Liver (tissue), 9 donors: Measurements from ENCODE around the gene TEX2. TPM values are rescaled to one million over a fixed set of nuclear protein-coding genes. Genes with fewer than 3 reads are reported as not detected.

ENCODE experiments used
- DNase-seq: peaks from one replicate; pipeline ENCODE4 v3.0.0-alpha.2; 2017; ENCODE audit warnings: low spot score
- H3K27ac ChIP-seq, 2 donors: one replicate each; pipeline ENCODE4 v1.7.0; 2013; ENCODE audit warnings: inconsistent platforms in 2 of 2, low read length in 2 of 2, control low read depth in 1 of 2, low read depth in 1 of 2, mild to moderate bottlenecking in 1 of 2
- H3K27me3 ChIP-seq, 4 donors: one replicate each; pipeline versions ENCODE4 v1.6.1 to v1.7.0; 2013; ENCODE audit warnings: low read length in 3 of 4, inconsistent platforms in 1 of 4, mild to moderate bottlenecking in 1 of 4, moderate library complexity in 1 of 4; ENCODE audit not compliant: control insufficient read depth in 4 of 4, insufficient read depth in 4 of 4
- H3K36me3 ChIP-seq, 4 donors: one replicate each; pipeline versions ENCODE4 v1.6.1 to v1.7.0; 2013; ENCODE audit warnings: low read length in 3 of 4, mild to moderate bottlenecking in 3 of 4, low read depth in 1 of 4, moderate library complexity in 1 of 4; ENCODE audit not compliant: control insufficient read depth in 4 of 4, insufficient read depth in 3 of 4
- H3K4me1 ChIP-seq, 4 donors: one replicate each; pipeline versions ENCODE4 v1.6.1 to v1.7.0; 2013; ENCODE audit warnings: low read length in 3 of 4, mild to moderate bottlenecking in 3 of 4, moderate library complexity in 1 of 4; ENCODE audit not compliant: control insufficient read depth in 4 of 4, insufficient read depth in 4 of 4
- H3K4me3 ChIP-seq, 3 donors: one replicate each; pipeline versions ENCODE4 v1.6.1 to v1.7.0; 2013; ENCODE audit warnings: low read length in 3 of 3, control low read depth in 1 of 3, low read depth in 1 of 3, mild to moderate bottlenecking in 1 of 3
- H3K9ac ChIP-seq, 2 donors: one replicate each; pipeline ENCODE4 v1.7.0; 2013; ENCODE audit warnings: low read length in 2 of 2, mild to moderate bottlenecking in 2 of 2, moderate library complexity in 2 of 2, control low read depth in 1 of 2, low read depth in 1 of 2
- H3K9me3 ChIP-seq, 4 donors: one replicate each; pipeline versions ENCODE4 v1.6.1 to v1.7.0; 2013; ENCODE audit warnings: low read length in 3 of 4; ENCODE audit not compliant: control insufficient read depth in 4 of 4
- EGR1 ChIP-seq, 2 donors: IDR thresholded peaks; 2 replicates each; pipeline ENCODE4 v1.6.1; 2016 to 2018; ENCODE audit warnings: antibody characterized with exemption in 2 of 2, low read depth in 2 of 2
- FOXA1 ChIP-seq: IDR thresholded peaks from 2 replicates; pipeline ENCODE4 v1.6.1; 2016; ENCODE audit warnings: antibody characterized with exemption
- FOXA2 ChIP-seq: IDR thresholded peaks from 2 replicates; pipeline ENCODE4 v1.6.1; 2016; ENCODE audit warnings: antibody characterized with exemption
- GABPA ChIP-seq, 2 donors: IDR thresholded peaks in 1 of 2; conservative IDR thresholded peaks in 1 of 2; 2 replicates each; pipeline ENCODE4 v1.6.1; 2016; ENCODE audit warnings: antibody characterized with exemption in 2 of 2, mild to moderate bottlenecking in 1 of 2, moderate library complexity in 1 of 2
- HNF4A ChIP-seq, 2 donors: conservative IDR thresholded peaks; 2 replicates each; pipeline ENCODE4 v1.6.1; 2016; ENCODE audit warnings: antibody characterized with exemption in 2 of 2, mild to moderate bottlenecking in 2 of 2
- HNF4G ChIP-seq: IDR thresholded peaks from 2 replicates; pipeline ENCODE4 v1.6.1; 2016; ENCODE audit warnings: antibody characterized with exemption
- JUND ChIP-seq, 2 donors: IDR thresholded peaks; 2 replicates each; pipeline ENCODE4 v1.6.1; 2016; ENCODE audit warnings: antibody characterized with exemption in 2 of 2
- NR2F2 ChIP-seq: IDR thresholded peaks from 2 replicates; pipeline ENCODE4 v1.6.1; 2016; ENCODE audit warnings: antibody characterized with exemption
- RAD21 ChIP-seq, 2 donors: IDR thresholded peaks; 2 replicates each; pipeline ENCODE4 v1.6.1; 2016; ENCODE audit warnings: antibody characterized with exemption in 2 of 2, mild to moderate bottlenecking in 2 of 2
- RXRA ChIP-seq, 2 donors: IDR thresholded peaks; 2 replicates each; pipeline ENCODE4 v1.6.1; 2017 to 2018; ENCODE audit warnings: antibody characterized with exemption in 2 of 2, mild to moderate bottlenecking in 1 of 2
- SP1 ChIP-seq: IDR thresholded peaks from 2 replicates; pipeline ENCODE4 v1.6.1; 2018; ENCODE audit warnings: antibody characterized with exemption, mild to moderate bottlenecking
- YY1 ChIP-seq: IDR thresholded peaks from 2 replicates; pipeline ENCODE4 v1.6.1; 2016; ENCODE audit warnings: antibody characterized with exemption, mild to moderate bottlenecking
- WGBS: extraction: QIAGEN DNeasy Blood & Tissue Kit; methylation state at CpG from one replicate; pipeline ENCODE4 v1.1.7; 2013; 5-methylcytosine and 5-hydroxymethylcytosine counted together
- polyA plus RNA-seq, 2 donors: library from polyadenylated mRNA; stranded (reverse) in 1 of 2; unstranded in 1 of 2; fragments of 200-250 nt in 1 of 2; fragments of >200 nt in 1 of 2; fragmentation: Nextera tagmentation in 1 of 2; extraction: Ambion mirVana in 1 of 2; gene quantifications; one replicate each; pipeline versions ENCODE4 v1.2.1 to v1.2.3, GENCODE V29; 2013 to 2015
- total RNA-seq, 2 donors: library from RNA; depleted of rRNA; stranded (reverse); fragments of >200 nt; gene quantifications; one replicate each; pipeline ENCODE4 v1.2.3, GENCODE V29; 2014
- TF ChIP-seq, protein P1 (sequence below): IDR thresholded peaks from 2 replicates; pipeline ENCODE4 v1.6.1; 2016; ENCODE audit warnings: antibody characterized with exemption
- TF ChIP-seq, protein P2 (sequence below): IDR thresholded peaks from 2 replicates; pipeline ENCODE4 v1.6.1; 2016; ENCODE audit warnings: antibody characterized with exemption
- TF ChIP-seq, protein P3 (sequence below): fragments of 150-350 bp; IDR thresholded peaks from 2 replicates; pipeline ENCODE4 v1.5.1; 2017; ENCODE audit warnings: improper control_type of control experiment, low read depth, low read length; ENCODE audit not compliant: missing input control
- TF ChIP-seq, protein P4 (sequence below): IDR thresholded peaks from 2 replicates; pipeline ENCODE4 v1.6.1; 2016; ENCODE audit warnings: antibody characterized with exemption
- TF ChIP-seq, protein P5 (sequence below): IDR thresholded peaks from 2 replicates; pipeline ENCODE4 v1.6.1; 2016; ENCODE audit warnings: antibody characterized with exemption, mild to moderate bottlenecking
- donor health status: healthy.
- donor health status: healthy.
- donor health status: healthy.
- donor health status: healthy.
- donor health status: healthy.

Gene TEX2
- total and polyA plus RNA-seq, 4 donors = 15.9 to 39.8 (median 28.2) TPM

DNA sequence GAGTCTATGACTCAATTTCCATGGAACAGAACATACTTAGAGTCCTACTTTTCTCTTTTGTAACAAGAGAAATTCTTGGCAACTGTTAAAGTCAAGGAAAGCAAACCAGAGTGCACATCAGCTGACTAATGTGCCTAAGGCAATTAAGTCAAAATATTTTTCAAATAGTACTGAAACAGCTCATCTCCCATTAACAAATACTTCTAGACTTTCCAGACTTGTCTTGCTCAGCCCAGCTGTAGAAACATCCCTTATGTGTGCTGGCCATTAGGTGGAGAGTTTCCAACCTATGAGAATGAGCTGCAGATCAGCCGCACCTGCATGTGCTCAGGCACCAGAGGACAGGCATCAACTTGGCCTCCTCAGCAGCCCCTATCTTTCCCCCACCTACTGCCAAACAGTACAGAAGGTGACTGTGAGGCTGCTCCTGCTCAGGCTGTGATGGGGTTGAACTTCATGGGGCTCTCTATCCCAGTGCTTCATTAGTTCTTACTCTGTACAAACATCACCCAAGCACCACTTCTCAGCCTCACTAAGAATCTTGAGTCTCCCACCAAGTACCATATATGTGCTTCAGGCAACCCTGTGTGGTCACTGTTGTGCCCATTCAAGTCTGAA is 32.2 kb downstream of the TEX2 start:
- no peak for DNase-seq
- Histone ChIP-seq H3K36me3 (no peaks in the 10 kb centered on the region), H3K27me3 (no peaks in the 10 kb centered on the region), H3K9ac (no peak overlapping the region), H3K4me1 (no peaks in the 10 kb centered on the region), H3K4me3 (no peak overlapping the region), H3K9me3 (no peaks in the 10 kb centered on the region), H3K27ac (no peak overlapping the region)
- TF ChIP-seq, protein P1, sequence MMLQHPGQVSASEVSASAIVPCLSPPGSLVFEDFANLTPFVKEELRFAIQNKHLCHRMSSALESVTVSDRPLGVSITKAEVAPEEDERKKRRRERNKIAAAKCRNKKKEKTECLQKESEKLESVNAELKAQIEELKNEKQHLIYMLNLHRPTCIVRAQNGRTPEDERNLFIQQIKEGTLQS = no peak
- TF ChIP-seq FOXA1 = no peak
- no peak for TF ChIP-seq RAD21 (IDR thresholded peaks at IDR 0.05)
- no peak for TF ChIP-seq HNF4G
- TF ChIP-seq, protein P2, sequence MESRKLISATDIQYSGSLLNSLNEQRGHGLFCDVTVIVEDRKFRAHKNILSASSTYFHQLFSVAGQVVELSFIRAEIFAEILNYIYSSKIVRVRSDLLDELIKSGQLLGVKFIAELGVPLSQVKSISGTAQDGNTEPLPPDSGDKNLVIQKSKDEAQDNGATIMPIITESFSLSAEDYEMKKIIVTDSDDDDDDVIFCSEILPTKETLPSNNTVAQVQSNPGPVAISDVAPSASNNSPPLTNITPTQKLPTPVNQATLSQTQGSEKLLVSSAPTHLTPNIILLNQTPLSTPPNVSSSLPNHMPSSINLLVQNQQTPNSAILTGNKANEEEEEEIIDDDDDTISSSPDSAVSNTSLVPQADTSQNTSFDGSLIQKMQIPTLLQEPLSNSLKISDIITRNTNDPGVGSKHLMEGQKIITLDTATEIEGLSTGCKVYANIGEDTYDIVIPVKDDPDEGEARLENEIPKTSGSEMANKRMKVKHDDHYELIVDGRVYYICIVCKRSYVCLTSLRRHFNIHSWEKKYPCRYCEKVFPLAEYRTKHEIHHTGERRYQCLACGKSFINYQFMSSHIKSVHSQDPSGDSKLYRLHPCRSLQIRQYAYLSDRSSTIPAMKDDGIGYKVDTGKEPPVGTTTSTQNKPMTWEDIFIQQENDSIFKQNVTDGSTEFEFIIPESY = no peak
- no peak for TF ChIP-seq HNF4A (conservative IDR thresholded peaks at IDR 0.05)
- TF ChIP-seq RXRA (IDR thresholded peaks at IDR 0.05) = no peak
- TF ChIP-seq GABPA (IDR thresholded peaks at IDR 0.05 in 1 of 2, conservative IDR thresholded peaks at IDR 0.05 in 1 of 2) = no peak
- TF ChIP-seq, protein P3, sequence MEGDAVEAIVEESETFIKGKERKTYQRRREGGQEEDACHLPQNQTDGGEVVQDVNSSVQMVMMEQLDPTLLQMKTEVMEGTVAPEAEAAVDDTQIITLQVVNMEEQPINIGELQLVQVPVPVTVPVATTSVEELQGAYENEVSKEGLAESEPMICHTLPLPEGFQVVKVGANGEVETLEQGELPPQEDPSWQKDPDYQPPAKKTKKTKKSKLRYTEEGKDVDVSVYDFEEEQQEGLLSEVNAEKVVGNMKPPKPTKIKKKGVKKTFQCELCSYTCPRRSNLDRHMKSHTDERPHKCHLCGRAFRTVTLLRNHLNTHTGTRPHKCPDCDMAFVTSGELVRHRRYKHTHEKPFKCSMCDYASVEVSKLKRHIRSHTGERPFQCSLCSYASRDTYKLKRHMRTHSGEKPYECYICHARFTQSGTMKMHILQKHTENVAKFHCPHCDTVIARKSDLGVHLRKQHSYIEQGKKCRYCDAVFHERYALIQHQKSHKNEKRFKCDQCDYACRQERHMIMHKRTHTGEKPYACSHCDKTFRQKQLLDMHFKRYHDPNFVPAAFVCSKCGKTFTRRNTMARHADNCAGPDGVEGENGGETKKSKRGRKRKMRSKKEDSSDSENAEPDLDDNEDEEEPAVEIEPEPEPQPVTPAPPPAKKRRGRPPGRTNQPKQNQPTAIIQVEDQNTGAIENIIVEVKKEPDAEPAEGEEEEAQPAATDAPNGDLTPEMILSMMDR = no peak
- TF ChIP-seq, protein P4, sequence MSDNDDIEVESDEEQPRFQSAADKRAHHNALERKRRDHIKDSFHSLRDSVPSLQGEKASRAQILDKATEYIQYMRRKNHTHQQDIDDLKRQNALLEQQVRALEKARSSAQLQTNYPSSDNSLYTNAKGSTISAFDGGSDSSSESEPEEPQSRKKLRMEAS = no peak
- no peak for TF ChIP-seq FOXA2
- no peak for TF ChIP-seq EGR1 (IDR thresholded peaks at IDR 0.05; ENCODE audit: low read depth in 2 of 2)
- no peak for TF ChIP-seq JUND (IDR thresholded peaks at IDR 0.05)
- TF ChIP-seq, protein P5, sequence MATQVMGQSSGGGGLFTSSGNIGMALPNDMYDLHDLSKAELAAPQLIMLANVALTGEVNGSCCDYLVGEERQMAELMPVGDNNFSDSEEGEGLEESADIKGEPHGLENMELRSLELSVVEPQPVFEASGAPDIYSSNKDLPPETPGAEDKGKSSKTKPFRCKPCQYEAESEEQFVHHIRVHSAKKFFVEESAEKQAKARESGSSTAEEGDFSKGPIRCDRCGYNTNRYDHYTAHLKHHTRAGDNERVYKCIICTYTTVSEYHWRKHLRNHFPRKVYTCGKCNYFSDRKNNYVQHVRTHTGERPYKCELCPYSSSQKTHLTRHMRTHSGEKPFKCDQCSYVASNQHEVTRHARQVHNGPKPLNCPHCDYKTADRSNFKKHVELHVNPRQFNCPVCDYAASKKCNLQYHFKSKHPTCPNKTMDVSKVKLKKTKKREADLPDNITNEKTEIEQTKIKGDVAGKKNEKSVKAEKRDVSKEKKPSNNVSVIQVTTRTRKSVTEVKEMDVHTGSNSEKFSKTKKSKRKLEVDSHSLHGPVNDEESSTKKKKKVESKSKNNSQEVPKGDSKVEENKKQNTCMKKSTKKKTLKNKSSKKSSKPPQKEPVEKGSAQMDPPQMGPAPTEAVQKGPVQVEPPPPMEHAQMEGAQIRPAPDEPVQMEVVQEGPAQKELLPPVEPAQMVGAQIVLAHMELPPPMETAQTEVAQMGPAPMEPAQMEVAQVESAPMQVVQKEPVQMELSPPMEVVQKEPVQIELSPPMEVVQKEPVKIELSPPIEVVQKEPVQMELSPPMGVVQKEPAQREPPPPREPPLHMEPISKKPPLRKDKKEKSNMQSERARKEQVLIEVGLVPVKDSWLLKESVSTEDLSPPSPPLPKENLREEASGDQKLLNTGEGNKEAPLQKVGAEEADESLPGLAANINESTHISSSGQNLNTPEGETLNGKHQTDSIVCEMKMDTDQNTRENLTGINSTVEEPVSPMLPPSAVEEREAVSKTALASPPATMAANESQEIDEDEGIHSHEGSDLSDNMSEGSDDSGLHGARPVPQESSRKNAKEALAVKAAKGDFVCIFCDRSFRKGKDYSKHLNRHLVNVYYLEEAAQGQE = no peak
- TF ChIP-seq SP1 = no peak
- TF ChIP-seq YY1 = no peak
- no peak for TF ChIP-seq NR2F2
- 98% methylated on average over 1 of the region's 1 CpG for WGBS
